GM12872 (cell line): ENCODE data around the gene CBLB.

Source experiments
- CTCF ChIP-seq: IDR thresholded peaks from 3 replicates; pipeline ENCODE4 v1.5.1; 2011; ENCODE audit warnings: low read depth, mild to moderate bottlenecking, low read length, moderate library complexity; ENCODE audit not compliant: insufficient read depth

CBLB gene

GRCh38 chr3:105906345-105906744 lies 37.5 kb upstream of the CBLB start:
- no peak for TF ChIP-seq CTCF

GRCh38 chr3:105905328-105905727 lies 36.5 kb upstream of the CBLB start:
- TF ChIP-seq CTCF, result no peak

GRCh38 chr3:105904678-105905284 lies 36.0 kb upstream of the CBLB start:
- TF ChIP-seq CTCF, result no peak

GRCh38 chr3:105904251-105904650 lies 35.4 kb upstream of the CBLB start:
- no peak for TF ChIP-seq CTCF

- no peak for TF ChIP-seq CTCF
Measured at GRCh38 chr3:105899516-105899915, 30.7 kb upstream of the CBLB start.

GRCh38 chr3:105891101-105891500 lies 22.3 kb upstream of the CBLB start:
- no peak for TF ChIP-seq CTCF

GRCh38 chr3:105888621-105889579 lies 20.1 kb upstream of the CBLB start:
- no peak for TF ChIP-seq CTCF
